Measurements from ENCODE around the gene CUX1.
A peak's percentile ranks its signal among the peaks of the same experiment; 100 is the strongest.

CUX1 gene

DNA sequence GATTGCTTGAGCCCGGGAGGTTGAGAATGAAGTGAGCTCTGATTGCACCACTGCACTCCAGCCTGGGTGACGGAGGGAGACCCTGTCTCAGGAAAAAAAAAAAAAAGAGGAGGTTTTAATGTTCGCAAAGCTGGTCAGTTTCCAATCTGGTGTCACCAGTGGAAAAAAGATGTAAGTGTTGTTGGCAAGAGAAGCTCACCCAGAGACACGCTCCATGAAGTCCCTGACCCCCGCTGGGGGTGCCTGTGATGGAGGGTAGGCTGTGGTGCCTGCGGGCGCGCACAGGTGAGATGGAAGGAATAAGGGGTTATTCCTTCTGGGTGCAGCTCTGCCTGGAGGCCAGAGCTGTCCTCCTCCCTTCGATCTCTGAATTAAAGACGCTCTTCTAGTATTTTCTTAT is 122.7 kb downstream of the CUX1 start:
- no peak for DNase-seq (ENCODE audit: low read depth)
- TF ChIP-seq, protein P1, sequence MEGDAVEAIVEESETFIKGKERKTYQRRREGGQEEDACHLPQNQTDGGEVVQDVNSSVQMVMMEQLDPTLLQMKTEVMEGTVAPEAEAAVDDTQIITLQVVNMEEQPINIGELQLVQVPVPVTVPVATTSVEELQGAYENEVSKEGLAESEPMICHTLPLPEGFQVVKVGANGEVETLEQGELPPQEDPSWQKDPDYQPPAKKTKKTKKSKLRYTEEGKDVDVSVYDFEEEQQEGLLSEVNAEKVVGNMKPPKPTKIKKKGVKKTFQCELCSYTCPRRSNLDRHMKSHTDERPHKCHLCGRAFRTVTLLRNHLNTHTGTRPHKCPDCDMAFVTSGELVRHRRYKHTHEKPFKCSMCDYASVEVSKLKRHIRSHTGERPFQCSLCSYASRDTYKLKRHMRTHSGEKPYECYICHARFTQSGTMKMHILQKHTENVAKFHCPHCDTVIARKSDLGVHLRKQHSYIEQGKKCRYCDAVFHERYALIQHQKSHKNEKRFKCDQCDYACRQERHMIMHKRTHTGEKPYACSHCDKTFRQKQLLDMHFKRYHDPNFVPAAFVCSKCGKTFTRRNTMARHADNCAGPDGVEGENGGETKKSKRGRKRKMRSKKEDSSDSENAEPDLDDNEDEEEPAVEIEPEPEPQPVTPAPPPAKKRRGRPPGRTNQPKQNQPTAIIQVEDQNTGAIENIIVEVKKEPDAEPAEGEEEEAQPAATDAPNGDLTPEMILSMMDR (conservative IDR thresholded peaks at IDR 0.05; ENCODE audit: low read depth, low read length) = no peak
- H3K4me3 ChIP-seq (ENCODE audit: low read depth, low read length) = no peak overlapping the region

DNA sequence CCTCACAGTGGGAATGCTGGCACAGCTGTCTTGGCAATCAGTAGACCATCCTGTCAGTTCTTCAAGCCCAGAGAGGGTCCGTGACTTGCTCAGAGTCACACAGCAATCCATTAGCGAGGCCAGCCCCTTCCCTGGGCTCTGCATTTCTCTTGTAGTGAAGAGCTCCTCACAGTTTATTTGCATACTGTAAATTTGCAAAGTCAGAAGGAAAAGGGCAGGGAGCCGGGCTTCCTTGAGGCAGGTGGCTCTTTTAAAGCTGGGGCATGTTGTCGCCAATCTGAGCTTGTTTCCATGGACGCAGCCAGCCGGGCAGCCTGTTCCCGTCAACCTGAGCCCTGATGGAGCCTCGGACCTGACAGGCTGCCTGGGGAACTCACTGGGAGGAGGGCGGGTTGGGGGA is 123.4 kb downstream of the CUX1 start:
- no peak overlapping the region for H3K4me3 ChIP-seq (ENCODE audit: low read depth, low read length)
- DNase-seq (ENCODE audit: low read depth) = no peak
- TF ChIP-seq, protein P1 (conservative IDR thresholded peaks at IDR 0.05; ENCODE audit: low read depth, low read length) = no peak

DNA sequence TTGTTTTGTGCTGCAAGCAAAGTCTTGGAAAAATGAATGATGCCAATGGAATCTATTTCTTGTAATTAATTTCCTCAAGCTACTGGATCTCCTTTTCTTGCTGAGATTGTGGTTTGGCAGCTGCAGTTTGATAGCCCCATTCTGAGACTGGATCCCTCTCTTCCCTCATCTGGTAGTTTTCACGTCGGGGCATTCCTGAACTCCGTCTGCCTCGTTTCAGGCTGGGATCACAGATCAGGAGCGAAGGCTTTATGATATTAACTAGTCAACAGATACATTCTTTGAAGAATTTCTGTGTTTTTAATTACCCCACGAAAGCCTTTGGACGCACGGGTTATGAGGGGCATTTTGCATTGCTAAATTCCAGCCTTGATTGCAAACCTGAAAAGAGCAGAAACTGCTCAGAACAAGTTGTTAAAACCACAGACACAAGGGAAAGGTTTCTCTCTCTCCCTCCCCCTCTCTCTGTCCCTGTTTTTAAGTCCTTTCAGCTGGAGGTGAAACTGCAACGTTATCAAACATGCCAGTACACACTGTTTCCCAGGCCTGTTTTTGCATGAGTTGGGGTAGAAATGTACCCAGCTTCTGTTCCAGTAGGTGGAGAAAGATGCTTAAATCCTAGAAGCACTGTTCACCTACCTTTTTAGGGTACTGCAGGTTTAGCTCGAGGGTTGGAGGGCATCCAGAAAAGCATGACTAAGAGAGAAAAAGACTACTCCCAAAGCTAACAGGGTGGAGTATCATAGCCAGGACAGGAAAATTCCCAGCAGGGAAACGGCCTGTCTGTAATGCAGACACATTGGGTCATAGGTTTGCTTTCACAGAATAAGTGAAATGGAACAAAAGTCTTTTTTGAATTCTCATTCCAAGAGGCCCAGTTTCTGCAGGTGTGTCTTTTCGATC is 124.3 kb downstream of the CUX1 start:
- TF ChIP-seq, protein P1 (conservative IDR thresholded peaks at IDR 0.05; ENCODE audit: low read depth, low read length) = no peak
- H3K4me3 ChIP-seq (ENCODE audit: low read depth, low read length) = no peak overlapping the region
- DNase-seq (ENCODE audit: low read depth) = peak; percentile 71

DNA sequence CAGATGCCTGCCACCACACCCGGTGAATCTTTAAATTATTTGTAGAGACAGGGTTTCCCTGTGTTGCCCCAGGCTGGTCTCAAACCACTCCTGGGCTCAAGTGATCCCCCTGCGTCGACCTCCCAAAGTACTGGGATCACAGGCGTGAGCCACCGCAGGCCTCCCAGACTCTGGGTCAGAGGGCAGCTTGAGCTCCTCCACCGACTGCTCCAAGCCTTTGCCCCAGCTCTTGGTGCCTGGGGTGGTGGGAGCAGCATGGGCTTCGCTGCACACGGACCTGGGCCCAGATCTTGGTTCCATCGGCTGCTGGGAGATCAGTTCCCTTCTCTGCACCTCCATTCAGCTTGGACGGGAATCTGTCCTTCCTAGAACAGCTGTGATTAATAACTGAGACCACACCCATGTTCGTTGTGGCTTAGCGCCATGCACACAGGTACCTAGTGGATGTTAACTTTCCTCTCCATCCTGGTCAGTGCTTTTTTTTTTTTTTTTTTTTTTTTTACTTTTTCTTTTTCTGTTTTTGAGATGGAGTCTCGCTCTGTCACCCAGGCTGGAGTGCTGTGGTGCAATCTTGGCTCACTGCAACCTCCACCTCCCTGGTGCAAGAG is 125.3 kb downstream of the CUX1 start:
- H3K4me3 ChIP-seq (ENCODE audit: low read depth, low read length) = no peak overlapping the region
- no peak for DNase-seq (ENCODE audit: low read depth)
- TF ChIP-seq, protein P1 (conservative IDR thresholded peaks at IDR 0.05; ENCODE audit: low read depth, low read length) = no peak

DNA sequence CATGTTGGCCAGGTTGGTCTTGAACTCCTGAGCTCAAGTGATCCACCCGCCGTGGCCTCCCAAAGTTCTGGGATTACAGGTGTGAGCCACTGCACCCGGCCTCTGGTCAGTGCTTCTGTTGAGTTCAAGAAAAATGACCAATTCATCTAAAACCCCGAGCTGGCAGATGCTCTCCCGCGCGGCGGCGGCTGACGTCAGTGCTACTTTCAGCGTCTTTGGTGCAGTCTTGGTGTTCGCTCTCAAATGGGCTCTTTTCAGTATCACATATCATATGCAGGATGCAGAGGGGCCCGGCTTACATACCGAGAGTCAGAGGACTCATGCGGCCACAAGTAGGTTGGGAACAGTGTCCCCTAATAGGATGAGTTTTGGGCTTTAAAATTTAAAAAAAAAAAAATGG is 125.9 kb downstream of the CUX1 start:
- TF ChIP-seq, protein P1 (conservative IDR thresholded peaks at IDR 0.05; ENCODE audit: low read depth, low read length) = no peak
- DNase-seq (ENCODE audit: low read depth) = no peak
- no peak overlapping the region for H3K4me3 ChIP-seq (ENCODE audit: low read depth, low read length)

DNA sequence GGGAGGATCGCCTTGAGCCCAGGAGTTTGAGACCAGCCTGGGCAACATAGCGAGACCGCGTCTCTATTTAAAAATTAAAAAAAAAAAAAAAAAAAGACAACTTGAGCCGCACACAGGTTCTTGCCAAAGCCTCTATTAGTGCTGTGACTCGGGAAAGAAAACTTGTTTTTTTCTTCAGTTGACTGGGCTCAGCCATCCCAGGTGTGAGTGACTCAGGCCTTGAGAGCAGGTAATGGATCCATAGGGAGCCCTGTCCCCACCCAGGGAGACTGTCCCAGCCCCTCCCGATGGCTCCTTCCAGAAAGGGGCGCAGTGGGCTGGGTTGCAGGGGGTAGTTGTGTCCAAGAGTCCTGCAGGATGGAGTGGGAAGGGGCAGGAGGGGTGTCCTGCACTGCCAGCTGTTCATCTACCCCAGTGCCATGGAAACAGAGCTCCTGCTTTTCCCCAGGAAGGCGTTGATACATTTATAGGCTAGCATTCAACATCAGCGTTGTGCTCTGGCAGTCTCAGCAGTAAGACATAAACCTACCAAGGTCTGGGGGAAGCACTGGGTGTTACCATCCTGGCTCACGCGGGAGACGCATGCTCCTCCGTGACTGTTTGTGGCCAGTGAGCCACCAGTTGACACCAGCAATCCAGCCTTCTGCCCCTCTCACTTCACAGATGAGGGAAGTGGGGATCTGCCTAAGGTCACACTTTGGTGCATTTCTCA is 126.6 kb downstream of the CUX1 start:
- no peak for DNase-seq (ENCODE audit: low read depth)
- TF ChIP-seq, protein P1 (conservative IDR thresholded peaks at IDR 0.05; ENCODE audit: low read depth, low read length) = no peak
- H3K4me3 ChIP-seq (ENCODE audit: low read depth, low read length) = no peak overlapping the region
